Neural cell (in vitro differentiated cells): ENCODE results near the gene SPATS2L. TPM values are rescaled to one million over a fixed set of nuclear protein-coding genes. Genes with fewer than 3 reads are reported as not detected.

Experiments used
- H2AFZ ChIP-seq: fragments of 200-600, 300-800 bp; sonication (generic), shearing (Covaris generic); 2 replicates; pipeline ENCODE4 v1.6.0; 2014; ENCODE audit warnings: low read depth, mild to moderate bottlenecking, antibody characterized with exemption, low read length, moderate library complexity
- H3F3A ChIP-seq: fragments of 200-600 bp; shearing (Covaris generic); 2 replicates; pipeline ENCODE4 v1.6.1; 2016; ENCODE audit warnings: mild to moderate bottlenecking, moderate library complexity, mixed read lengths, antibody characterized with exemption, low read length; ENCODE audit not compliant: insufficient read depth, poor library complexity, severe bottlenecking
- H3K27ac ChIP-seq: fragments of 200-600, 300-800 bp; sonication (generic), shearing (Covaris generic); 2 replicates; pipeline ENCODE4 v1.5.1; 2014; ENCODE audit warnings: mild to moderate bottlenecking, low read length, moderate library complexity
- H3K27me3 ChIP-seq: fragments of 300-800, 200-600 bp; sonication (generic), shearing (Covaris generic); 2 replicates; pipeline ENCODE4 v1.6.0; 2014; ENCODE audit warnings: mild to moderate bottlenecking, low read depth, low read length, moderate library complexity; ENCODE audit not compliant: insufficient read depth
- H3K36me3 ChIP-seq: fragments of 300-800, 200-600 bp; sonication (generic), shearing (Covaris generic); 2 replicates; pipeline ENCODE4 v1.5.1; 2014; ENCODE audit warnings: mild to moderate bottlenecking, antibody characterized with exemption, low read length, moderate library complexity; ENCODE audit not compliant: insufficient read depth
- H3K4me2 ChIP-seq: fragments of 300-800, 200-600 bp; sonication (generic), shearing (Covaris generic); 2 replicates; pipeline ENCODE4 v1.6.0; 2014; ENCODE audit warnings: mild to moderate bottlenecking, low read length
- H3K4me3 ChIP-seq: fragments of 300-800, 200-600 bp; sonication (generic), shearing (Covaris generic); 2 replicates; pipeline ENCODE4 v1.5.1; 2014; ENCODE audit warnings: mild to moderate bottlenecking, low read length, moderate library complexity
- H3K79me2 ChIP-seq: fragments of 200-600 bp; shearing (Covaris generic); replicated peaks from 2 replicates; pipeline ENCODE4 v1.6.0; 2014; ENCODE audit warnings: mild to moderate bottlenecking, low read length, moderate library complexity; ENCODE audit not compliant: insufficient read depth
- H3K9ac ChIP-seq: fragments of 300-800, 200-600 bp; sonication (generic), shearing (Covaris generic); 2 replicates; pipeline ENCODE4 v1.6.1; 2016; ENCODE audit warnings: mild to moderate bottlenecking, low read length, mixed read lengths
- H3K9me2 ChIP-seq: fragments of 200-600 bp; shearing (Covaris generic); 2 replicates; pipeline ENCODE4 v1.6.1; 2016; ENCODE audit warnings: mild to moderate bottlenecking, low read length, mixed read lengths; ENCODE audit not compliant: insufficient read depth
- H3K9me3 ChIP-seq: fragments of 200-600, 300-800 bp; sonication (generic), shearing (Covaris generic); 2 replicates; pipeline ENCODE4 v1.6.1; 2016; ENCODE audit warnings: mild to moderate bottlenecking, mixed run types, low read length, moderate library complexity, mixed read lengths
- H4K20me1 ChIP-seq: fragments of 200-600 bp; shearing (Covaris generic); 2 replicates; pipeline ENCODE4 v1.6.1; 2016; ENCODE audit warnings: mild to moderate bottlenecking, mixed run types; ENCODE audit not compliant: insufficient read depth
- EP300 ChIP-seq: fragments of 450-650 bp; conservative IDR thresholded peaks from 2 replicates; pipeline ENCODE4 v1.6.1; 2014; ENCODE audit warnings: antibody characterized with exemption, mild to moderate bottlenecking, moderate library complexity; ENCODE audit not compliant: poor library complexity, severe bottlenecking
- EZH2 ChIP-seq: fragments of 200-600, 300-800 bp; shearing (Covaris generic), sonication (generic); IDR thresholded peaks from 2 replicates; pipeline ENCODE4 v1.6.1; 2014; ENCODE audit warnings: antibody characterized with exemption, low read length, borderline replicate concordance, mild to moderate bottlenecking; ENCODE audit not compliant: insufficient read depth, poor library complexity, severe bottlenecking
- MXI1 ChIP-seq: fragments of 450-650 bp; conservative IDR thresholded peaks from 2 replicates; pipeline ENCODE4 v1.6.1; 2014; ENCODE audit warnings: antibody characterized with exemption, mild to moderate bottlenecking; ENCODE audit not compliant: poor library complexity, severe bottlenecking
- POLR2AphosphoS5 ChIP-seq: IDR thresholded peaks from 2 replicates; pipeline ENCODE4 v1.6.1; 2012
- RAD21 ChIP-seq: fragments of 450-650 bp; conservative IDR thresholded peaks from 2 replicates; pipeline ENCODE4 v1.6.1; 2014; ENCODE audit warnings: antibody characterized with exemption, mild to moderate bottlenecking, moderate library complexity
- SMC3 ChIP-seq: fragments of 450-650 bp; conservative IDR thresholded peaks from 2 replicates; pipeline ENCODE4 v1.6.1; 2014; ENCODE audit warnings: antibody characterized with exemption, mild to moderate bottlenecking, moderate library complexity; ENCODE audit not compliant: poor library complexity
- TAF1 ChIP-seq: IDR thresholded peaks from 2 replicates; pipeline ENCODE4 v1.6.1; 2012; ENCODE audit warnings: low read depth
- polyA plus RNA-seq: library from polyadenylated mRNA; depleted of rRNA; stranded (reverse); fragments of >200 nt; gene quantifications from 2 replicates; pipeline ENCODE4 v1.2.3, GENCODE V29; 2014
- TF ChIP-seq, protein P1 (sequence below): IDR thresholded peaks from 2 replicates; pipeline ENCODE4 v1.6.1; 2012; ENCODE audit warnings: borderline replicate concordance
- TF ChIP-seq, protein P2 (sequence below): fragments of 450-650 bp; IDR thresholded peaks from 2 replicates; pipeline ENCODE4 v1.5.1; 2014; ENCODE audit warnings: antibody characterized with exemption, mild to moderate bottlenecking, moderate library complexity; ENCODE audit not compliant: poor library complexity, severe bottlenecking

Gene SPATS2L
- polyA plus RNA-seq, 1 donor from 2014 or later, result 8.5 TPM

DNA sequence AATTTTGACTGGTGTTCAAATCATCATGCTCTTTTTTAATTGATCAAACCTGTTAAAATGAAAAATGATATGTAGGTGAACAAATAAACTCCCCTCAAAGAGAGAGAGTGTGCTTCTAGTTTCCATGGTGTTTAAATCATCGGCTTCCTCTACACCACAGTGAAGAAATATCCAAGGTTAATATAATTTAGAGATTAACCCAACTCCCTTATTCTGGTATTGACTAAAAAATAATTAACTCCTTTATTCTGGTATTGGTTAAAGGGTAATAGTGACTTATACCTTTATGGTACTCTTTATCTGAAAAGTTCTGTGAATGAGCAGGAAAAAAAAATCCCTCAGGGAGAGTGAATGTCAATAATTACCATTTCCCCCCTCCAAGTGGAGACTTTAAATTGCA is 93.1 kb downstream of the SPATS2L start:
- Histone ChIP-seq H3K4me2 (no peak overlapping the region), H3F3A (peaks cover 17% of the 10 kb centered on the region), H3K27ac (no peak overlapping the region), H3K4me3 (no peak overlapping the region), H3K9ac (no peak overlapping the region), H3K9me3 (no peaks in the 10 kb centered on the region), H3K79me2 (no peaks in the 10 kb centered on the region), H2AFZ (no peak overlapping the region), H3K9me2 (no peaks in the 10 kb centered on the region), H3K36me3 (no peaks in the 10 kb centered on the region), H4K20me1 (no peaks in the 10 kb centered on the region), H3K27me3 (no peaks in the 10 kb centered on the region)
- TF ChIP-seq RAD21, result no peak
- no peak for TF ChIP-seq SMC3
- no peak for TF ChIP-seq TAF1
- TF ChIP-seq, protein P1, sequence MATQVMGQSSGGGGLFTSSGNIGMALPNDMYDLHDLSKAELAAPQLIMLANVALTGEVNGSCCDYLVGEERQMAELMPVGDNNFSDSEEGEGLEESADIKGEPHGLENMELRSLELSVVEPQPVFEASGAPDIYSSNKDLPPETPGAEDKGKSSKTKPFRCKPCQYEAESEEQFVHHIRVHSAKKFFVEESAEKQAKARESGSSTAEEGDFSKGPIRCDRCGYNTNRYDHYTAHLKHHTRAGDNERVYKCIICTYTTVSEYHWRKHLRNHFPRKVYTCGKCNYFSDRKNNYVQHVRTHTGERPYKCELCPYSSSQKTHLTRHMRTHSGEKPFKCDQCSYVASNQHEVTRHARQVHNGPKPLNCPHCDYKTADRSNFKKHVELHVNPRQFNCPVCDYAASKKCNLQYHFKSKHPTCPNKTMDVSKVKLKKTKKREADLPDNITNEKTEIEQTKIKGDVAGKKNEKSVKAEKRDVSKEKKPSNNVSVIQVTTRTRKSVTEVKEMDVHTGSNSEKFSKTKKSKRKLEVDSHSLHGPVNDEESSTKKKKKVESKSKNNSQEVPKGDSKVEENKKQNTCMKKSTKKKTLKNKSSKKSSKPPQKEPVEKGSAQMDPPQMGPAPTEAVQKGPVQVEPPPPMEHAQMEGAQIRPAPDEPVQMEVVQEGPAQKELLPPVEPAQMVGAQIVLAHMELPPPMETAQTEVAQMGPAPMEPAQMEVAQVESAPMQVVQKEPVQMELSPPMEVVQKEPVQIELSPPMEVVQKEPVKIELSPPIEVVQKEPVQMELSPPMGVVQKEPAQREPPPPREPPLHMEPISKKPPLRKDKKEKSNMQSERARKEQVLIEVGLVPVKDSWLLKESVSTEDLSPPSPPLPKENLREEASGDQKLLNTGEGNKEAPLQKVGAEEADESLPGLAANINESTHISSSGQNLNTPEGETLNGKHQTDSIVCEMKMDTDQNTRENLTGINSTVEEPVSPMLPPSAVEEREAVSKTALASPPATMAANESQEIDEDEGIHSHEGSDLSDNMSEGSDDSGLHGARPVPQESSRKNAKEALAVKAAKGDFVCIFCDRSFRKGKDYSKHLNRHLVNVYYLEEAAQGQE, result no peak
- TF ChIP-seq, protein P2, sequence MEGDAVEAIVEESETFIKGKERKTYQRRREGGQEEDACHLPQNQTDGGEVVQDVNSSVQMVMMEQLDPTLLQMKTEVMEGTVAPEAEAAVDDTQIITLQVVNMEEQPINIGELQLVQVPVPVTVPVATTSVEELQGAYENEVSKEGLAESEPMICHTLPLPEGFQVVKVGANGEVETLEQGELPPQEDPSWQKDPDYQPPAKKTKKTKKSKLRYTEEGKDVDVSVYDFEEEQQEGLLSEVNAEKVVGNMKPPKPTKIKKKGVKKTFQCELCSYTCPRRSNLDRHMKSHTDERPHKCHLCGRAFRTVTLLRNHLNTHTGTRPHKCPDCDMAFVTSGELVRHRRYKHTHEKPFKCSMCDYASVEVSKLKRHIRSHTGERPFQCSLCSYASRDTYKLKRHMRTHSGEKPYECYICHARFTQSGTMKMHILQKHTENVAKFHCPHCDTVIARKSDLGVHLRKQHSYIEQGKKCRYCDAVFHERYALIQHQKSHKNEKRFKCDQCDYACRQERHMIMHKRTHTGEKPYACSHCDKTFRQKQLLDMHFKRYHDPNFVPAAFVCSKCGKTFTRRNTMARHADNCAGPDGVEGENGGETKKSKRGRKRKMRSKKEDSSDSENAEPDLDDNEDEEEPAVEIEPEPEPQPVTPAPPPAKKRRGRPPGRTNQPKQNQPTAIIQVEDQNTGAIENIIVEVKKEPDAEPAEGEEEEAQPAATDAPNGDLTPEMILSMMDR, result no peak
- TF ChIP-seq EZH2, result no peak
- no peak for TF ChIP-seq POLR2AphosphoS5
- no peak for TF ChIP-seq EP300
- no peak for TF ChIP-seq MXI1

DNA sequence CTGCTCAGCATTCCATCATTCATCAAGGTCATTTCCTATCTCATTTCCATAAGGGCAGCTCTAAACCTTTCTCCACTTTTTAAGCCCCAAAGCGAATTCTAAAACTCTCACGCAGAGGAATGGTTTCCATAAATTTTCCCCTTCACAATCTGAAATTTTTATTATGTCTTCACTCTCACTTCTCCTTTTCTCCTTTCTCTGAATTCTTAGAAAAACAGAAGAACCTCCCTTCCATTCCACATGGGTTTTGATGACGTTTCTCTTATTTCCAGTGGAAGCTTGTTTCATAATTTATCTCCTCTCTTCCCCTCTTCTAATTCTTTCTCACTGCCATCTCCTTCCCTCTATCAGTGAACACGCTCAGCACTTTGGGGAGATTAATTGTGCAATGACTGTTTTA is 97.3 kb downstream of the SPATS2L start:
- no peaks in the 10 kb centered on the region for H3K9me2 ChIP-seq
- no peak overlapping the region for H2AFZ ChIP-seq
- no peak overlapping the region for H3K4me3 ChIP-seq
- H3F3A ChIP-seq, result no peaks in the 10 kb centered on the region
- no peaks in the 10 kb centered on the region for H3K79me2 ChIP-seq
- no peaks in the 10 kb centered on the region for H3K9me3 ChIP-seq
- no peaks in the 10 kb centered on the region for H3K27me3 ChIP-seq
- H4K20me1 ChIP-seq, result no peaks in the 10 kb centered on the region
- no peak overlapping the region for H3K4me2 ChIP-seq
- H3K9ac ChIP-seq, result no peak overlapping the region
- no peak overlapping the region for H3K27ac ChIP-seq
- TF ChIP-seq TAF1 (no peak), MXI1 (no peak), POLR2AphosphoS5 (no peak), EZH2 (no peak), EP300 (no peak), SMC3 (no peak), RAD21 (no peak)
- TF ChIP-seq, protein P1, result no peak
- TF ChIP-seq, protein P2, result no peak
- no peaks in the 10 kb centered on the region for H3K36me3 ChIP-seq
